Measurements from ENCODE around the gene SMIM13. TPM values are rescaled to one million over a fixed set of nuclear protein-coding genes. Genes with fewer than 3 reads are reported as not detected.

Gene SMIM13
- total RNA-seq, 2 donors from 2014 or later, result 6.3 to 8.0 TPM

GRCh38 chr6:11187301-11187700, 93.7 kb downstream of the SMIM13 start:
- intact Hi-C loops (cut with DNase I), result no loop called here
- no peaks in the 10 kb centered on the region for H3K4me1 ChIP-seq
- no peak overlapping the region for H3K4me3 ChIP-seq
- no peaks in the 10 kb centered on the region for H3K9me3 ChIP-seq
- no peaks in the 10 kb centered on the region for H3K27me3 ChIP-seq
- H3K27ac ChIP-seq, result peak overlapping the region; percentile 71
- H3K9ac ChIP-seq (ENCODE audit: low read depth in 2 of 2, low read length in 2 of 2), result no peak overlapping the region
- DNase-seq, result no peak
- H3K36me3 ChIP-seq, result peaks cover 15% of the 10 kb centered on the region
- no peak for TF ChIP-seq CTCF (IDR thresholded peaks at IDR 0.05)

Other genes with a start within 250 kb of the SMIM13 start
- not detected for gene GCM2, start 211.8 kb upstream of the SMIM13 start, total RNA-seq
- gene SYCP2L, start 206.8 kb upstream of the SMIM13 start, total RNA-seq, result under 1 TPM in 1 of 2 donors, not detected in 1; 0.11 TPM
- under 1 TPM; 0.05 to 0.11 TPM for gene ELOVL2, start 49.5 kb upstream of the SMIM13 start, total RNA-seq
- under 1 TPM in 1 of 2 donors, not detected in 1; 0.10 TPM for gene ERVFRD-1, start 17.9 kb downstream of the SMIM13 start, total RNA-seq
- 10 to 100 TPM; 43.4 to 73.1 TPM for gene NEDD9, start 138.8 kb downstream of the SMIM13 start, total RNA-seq